ENCODE data around the gene MARVELD3.
"Not testable (repeated sequence)": the region's sequence is repeated elsewhere in the genome, so short reads cannot be mapped to it uniquely, and the experiment has no call there.

MARVELD3 gene, protein sequence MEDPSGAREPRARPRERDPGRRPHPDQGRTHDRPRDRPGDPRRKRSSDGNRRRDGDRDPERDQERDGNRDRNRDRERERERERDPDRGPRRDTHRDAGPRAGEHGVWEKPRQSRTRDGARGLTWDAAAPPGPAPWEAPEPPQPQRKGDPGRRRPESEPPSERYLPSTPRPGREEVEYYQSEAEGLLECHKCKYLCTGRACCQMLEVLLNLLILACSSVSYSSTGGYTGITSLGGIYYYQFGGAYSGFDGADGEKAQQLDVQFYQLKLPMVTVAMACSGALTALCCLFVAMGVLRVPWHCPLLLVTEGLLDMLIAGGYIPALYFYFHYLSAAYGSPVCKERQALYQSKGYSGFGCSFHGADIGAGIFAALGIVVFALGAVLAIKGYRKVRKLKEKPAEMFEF
- total RNA-seq: 0 reads per million in 3 experiments

DNA sequence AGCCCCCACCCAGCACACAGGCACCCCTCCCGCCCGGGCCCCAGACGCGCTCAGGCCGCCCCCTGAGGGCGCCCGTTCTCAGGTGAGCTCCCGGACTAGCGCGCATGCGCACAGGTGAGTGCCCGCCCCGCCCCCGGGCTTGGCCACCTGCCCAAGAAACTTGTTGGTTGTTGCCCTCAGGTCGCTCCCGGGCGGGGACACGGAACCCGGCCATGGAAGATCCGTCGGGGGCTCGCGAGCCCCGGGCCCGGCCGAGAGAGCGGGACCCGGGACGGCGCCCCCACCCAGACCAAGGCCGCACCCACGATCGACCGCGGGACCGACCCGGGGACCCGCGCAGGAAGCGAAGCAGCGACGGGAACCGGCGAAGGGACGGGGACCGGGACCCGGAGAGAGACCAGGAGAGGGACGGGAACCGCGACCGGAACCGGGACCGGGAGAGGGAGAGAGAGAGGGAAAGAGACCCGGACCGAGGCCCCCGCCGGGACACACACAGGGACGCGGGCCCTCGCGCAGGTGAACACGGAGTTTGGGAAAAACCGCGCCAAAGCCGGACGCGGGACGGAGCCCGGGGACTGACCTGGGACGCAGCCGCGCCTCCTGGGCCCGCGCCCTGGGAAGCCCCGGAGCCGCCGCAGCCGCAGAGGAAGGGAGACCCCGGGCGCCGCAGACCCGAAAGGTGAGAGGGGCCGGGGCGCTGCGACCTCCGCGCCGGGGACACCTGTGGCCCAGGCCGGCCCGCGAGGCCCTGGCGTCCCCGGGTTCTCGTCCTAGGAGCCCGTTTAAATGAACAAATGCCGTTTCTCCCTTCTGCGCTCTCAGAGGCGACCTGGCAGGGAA is at the start of gene MARVELD3:
Gene MARVELD3 (plus strand): TSS at position 167 of the 840 bp plus-strand sequence. CDS start 46 bp downstream, at position 213.
- DNase-seq: no peak

DNA sequence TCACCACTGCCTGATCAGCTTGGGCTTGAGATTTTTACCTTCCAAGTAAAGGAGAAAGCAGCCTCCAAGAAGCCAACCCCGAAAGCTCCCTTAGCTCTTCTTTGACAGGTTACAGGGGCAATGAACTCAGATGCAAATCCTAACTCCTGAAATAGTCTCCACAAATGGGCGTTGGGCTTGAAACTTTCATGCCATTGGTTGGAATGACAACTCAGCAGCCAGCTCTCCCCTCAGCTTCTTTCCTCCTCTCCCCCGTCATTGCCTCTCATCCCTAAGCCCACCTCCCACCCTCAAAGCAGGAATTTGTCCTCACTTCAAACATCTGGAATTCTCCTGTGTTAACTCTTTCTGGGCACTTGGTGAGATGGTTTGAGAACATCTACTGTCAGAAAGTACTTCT is 49.0 kb upstream of the MARVELD3 start, which contains the start of gene TAT:
Gene TAT (minus strand): TSS at position 122 of the 400 bp plus-strand sequence. CDS start 677 bp downstream, outside the sequence.
- no peak for DNase-seq

DNA sequence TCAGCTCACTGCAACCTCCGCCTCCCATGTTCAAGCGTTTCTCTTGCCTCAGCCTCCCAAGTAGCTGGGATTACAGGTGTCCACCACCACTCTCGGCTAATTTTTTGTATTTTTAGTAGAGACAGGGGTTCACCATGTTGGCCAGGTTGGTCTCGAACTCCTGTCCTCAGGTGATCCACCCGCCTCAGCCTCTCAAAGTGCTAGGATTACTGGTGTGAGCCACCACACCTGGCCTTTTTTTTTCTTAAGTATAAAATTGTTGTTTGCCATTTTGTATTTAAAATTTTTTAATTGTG is 43.5 kb upstream of the MARVELD3 start:
- not testable (repeated sequence) for DNase-seq

DNA sequence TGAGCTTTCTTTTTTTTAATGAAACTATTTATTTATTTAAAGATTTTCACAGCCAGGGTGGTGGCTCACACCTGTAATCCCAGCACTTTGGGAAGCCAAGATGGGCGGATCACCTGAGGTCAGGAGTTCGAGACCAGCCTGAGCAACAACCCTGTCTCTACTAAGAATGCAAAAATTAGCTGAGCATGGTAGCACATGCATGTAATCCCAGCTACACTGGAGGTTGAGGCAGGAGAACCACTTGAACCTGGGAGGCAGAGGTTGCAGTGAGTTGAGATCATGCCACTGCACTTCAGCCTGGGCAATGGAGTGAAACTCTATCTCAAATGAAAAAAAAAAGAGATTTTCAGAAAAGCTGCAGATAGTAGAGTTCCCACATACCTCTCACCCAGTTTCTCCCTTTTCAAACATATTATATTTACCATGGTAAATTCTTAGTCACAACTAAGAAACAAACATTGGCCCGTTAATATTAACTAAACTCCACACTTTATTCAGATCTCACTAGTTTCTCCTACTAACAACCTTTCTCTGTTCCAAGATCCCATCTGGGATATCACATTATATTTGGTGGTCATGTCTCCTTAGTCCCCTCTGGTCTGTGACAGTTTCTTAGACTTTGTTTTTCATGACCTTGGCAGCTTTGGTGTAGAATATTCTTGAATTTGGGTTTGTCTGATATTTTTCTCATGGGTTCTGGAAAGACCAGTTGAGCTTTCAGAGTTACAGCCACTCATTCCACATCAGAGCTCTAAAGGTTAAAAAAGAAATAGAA is 41.3 kb upstream of the MARVELD3 start:
- no peak for DNase-seq

DNA sequence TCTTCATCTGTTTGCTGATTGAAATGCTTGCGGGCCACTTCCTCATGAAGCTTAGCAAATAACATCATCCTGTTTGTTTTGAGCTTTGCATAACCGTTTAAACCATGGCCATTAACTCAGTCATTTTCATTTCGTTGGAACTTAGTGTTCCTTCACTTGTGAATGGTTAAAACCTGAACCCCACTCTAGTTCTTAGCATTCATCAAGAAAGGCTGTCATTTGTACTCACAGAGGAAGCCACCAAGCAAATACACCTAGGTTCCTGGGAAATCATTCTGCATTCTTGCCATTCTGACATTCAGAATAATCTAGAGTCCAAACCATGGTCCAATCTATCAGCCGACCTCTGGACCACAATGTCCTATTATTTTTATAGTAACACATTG is 40.7 kb upstream of the MARVELD3 start:
- DNase-seq: no peak

DNA sequence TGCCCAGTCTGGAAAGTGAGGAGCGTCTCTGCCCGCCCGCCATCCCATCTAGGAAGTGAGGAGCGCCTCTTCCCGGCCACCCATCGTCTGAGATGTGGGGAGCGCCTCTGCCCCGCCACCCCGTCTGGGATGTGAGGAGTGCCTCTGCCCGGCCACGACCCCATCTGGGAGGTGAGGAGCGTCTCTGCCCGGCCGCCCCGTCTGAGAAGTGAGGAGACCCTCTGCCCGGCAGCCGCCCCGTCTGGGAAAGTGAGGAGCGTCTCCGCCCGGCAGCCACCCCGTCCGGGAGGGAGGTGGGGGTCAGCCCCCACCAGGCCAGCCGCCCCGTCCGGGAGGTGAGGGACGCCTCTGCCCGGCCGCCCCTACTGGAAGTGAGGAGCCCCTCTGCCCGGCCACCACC is 36.6 kb upstream of the MARVELD3 start:
- not testable (repeated sequence) for DNase-seq

DNA sequence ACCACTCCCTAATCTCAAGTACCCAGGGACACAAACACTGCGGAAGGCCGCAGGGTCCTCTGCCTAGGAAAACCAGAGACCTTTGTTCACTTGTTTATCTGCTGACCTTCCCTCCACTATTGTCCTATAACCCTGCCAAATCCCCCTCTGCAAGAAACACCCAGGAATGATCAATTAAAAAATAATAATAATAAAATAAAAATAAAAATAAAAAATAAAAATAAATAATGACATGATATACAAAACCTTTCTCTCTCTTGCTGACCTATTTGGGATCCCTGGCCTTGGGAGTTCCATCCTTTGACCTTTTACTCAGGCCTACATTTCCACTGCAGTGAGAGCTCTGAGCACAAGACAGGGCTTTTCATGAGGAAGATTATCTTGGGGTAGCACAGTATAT is 35.9 kb upstream of the MARVELD3 start:
- not testable (repeated sequence) for DNase-seq

DNA sequence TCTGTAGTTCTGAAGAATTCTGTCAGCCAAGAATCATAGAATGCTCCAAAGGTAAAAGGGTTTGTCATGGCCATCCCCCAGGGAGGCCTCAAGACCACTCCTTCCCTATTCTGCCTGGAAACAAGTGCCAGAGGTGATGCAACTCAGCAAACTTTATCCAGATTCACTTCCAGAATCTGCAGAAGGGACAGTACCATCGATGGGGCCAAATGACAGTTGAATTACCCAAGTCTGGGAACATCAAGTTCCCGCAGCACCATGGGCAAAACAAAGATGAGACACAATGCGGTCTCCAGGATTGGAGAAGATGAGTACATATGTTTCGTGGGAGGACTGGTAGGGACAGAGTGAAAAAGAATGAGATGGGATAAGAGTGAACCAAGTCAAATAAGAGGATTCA is 35.4 kb upstream of the MARVELD3 start:
- no peak for DNase-seq

DNA sequence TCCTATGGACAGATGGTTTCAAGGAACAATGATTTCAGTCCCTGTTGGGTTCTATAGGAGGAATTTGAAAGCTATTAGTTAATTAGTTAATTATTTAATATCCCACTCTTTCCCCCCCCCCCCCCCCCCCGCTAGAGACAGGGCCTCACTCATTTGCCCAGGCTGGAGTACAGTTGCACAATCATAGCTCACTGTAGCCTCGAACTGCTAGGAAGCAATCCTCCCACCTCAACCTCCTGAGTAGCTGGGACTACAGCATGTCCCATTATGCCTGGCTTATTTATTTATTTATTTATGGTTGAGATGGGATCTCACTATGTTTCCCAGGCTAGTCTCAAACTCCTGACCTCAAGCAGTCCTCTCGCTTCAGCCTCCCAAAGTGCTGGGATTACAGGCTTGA is 34.1 kb upstream of the MARVELD3 start:
- no peak for DNase-seq

DNA sequence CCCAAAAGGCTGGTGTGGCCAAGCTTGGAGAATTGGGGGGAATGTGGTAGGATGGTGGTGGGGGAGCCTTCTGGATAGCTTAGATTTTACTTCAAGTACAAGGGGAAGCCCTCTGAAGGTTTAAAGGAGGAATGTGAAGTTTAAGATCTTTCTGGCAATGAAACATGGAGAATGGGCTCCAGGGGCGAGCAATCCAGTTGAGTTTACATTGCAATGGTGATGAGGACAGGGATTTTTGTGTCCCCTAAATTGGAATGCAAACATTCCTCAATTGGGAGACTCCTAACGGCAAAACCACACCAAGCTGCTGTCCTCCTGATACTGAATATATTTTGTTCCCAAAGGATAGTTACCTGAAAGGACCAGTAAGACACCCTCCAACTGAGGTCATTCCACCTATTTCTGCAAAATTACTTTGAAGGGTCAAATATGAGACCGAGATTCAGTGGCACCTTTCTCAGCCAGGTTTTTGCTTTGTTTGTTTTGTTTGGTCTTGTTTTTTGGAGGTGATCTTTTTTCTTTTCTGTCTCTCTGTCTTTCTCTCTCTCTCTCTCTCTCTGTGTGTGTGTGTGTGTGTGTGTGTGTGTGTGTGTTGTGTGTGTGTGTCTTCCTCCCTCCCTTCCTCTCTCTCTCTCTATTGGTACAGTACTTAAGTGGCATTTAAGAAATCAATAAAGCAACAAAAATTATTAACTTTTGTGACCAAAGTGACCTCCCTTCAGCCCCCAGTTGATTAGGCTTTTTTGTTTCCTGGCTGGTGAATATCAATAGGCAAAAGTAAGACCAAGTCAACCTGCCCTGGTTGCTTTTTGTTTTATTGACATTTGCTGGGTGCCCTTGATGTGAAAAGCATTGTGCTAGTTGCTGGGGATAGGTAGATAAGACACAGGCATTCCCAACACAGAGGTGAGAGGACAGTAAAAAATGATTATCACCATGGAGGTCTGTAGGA is 32.7 kb upstream of the MARVELD3 start:
- no peak for DNase-seq

DNA sequence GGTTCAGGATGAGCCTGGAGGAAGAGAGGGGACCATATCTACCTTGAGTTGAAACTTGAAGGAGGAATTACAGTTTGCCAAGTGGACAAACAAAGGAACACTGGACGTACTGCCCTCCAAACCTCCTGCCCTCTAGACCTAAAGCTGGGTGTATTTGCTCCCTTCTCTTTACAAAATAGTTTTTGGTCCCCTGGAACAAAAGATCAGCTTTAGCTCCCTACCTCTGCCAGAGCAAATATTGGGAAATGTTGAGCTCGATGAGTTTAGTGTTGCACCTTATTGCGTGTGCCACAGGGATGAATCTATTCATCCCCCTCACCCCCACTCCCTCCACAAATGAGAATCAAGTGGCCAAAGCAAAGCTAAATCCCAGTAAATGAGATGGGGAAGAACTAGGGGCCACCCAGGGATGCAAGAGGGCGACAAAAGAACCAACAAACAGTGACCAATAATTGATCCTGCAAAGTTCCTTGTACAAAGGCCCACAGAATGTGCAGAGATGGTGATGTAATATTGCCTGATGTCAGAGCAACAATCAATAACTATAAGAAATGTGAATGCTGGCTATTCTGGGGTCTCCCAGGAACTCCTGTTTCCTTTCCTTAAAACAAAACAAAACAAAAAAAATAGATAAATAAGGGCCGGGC is 31.9 kb upstream of the MARVELD3 start:
- DNase-seq: no peak

DNA sequence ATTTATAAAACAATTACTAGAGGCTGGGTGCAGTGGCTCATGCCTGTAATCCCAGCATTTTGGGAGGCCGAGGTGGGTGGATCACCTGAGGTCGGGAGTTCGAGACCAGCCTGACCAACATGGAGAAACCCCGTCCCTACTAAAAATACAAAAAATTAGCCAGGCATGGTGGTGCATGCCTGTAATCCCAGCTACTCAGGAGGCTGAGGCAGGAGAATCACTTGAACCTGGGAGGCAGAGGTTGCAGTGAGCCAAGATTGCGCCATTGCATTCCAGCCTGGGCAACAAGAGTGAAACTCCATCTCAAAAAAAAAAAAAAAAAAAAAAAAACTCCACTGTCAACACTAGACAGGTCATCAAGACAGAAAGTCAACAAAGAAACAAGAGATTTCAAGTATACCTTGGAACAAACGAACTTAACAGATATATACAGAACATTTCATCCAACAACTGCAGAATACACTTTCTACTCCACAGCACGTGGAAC is 30.6 kb upstream of the MARVELD3 start:
- DNase-seq: not testable (repeated sequence)

DNA sequence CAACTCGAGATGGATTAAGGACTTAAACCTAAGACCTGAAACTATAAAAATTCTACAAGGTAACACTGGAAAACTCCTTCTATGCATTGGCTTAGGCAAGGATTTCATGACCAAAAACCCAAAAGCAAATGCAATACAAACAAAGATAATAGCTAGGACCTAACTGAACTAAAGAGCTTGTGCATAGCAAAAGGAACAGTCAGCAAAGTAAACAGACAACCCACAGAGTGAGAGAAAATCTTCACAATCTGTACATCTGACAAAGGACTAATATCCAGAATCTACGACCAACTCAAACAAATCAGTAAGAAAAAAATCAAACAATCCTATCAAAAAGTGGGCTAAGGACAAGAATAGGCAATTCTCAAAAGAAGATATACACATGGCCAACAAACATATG is 27.6 kb upstream of the MARVELD3 start:
- not testable (repeated sequence) for DNase-seq

DNA sequence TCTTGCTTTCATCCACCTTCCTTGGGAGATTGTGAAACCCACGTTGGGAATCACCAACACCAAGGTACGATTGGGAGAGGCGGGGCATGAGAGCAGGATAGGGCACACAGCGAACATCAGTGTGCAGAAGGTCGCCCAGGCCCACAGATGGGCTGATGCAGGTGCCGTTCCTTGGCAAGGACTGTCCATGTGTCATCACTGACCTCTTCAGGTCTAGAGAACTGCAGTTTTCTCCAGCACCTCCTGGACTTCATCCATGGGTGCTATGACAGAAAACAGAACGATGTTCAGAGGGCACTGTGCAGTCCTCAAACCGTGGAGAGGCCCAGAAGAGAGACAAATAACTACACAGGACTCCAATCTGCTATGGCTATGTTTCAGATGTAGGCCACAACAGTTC is 25.2 kb upstream of the MARVELD3 start:
- no peak for DNase-seq

DNA sequence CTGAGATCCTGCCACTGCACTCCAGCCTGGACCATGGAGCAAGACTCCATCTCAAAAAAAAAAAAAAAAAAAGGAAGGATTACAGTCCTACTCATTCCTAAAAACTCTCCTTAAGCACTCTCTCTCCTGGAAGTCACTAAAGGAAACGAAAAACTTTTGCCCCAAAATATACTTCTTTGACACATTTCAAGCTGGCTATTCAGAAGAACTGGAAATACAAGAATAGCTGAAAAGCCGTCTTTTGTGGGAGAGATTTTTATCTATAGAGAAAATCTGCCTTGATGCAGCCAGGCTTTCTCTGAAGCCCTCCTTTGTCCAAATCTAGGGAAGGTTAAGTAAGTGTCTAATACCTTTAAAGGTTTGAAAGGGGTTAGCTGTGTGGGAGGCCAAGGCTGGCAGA is 16.9 kb upstream of the MARVELD3 start:
- no peak for DNase-seq

DNA sequence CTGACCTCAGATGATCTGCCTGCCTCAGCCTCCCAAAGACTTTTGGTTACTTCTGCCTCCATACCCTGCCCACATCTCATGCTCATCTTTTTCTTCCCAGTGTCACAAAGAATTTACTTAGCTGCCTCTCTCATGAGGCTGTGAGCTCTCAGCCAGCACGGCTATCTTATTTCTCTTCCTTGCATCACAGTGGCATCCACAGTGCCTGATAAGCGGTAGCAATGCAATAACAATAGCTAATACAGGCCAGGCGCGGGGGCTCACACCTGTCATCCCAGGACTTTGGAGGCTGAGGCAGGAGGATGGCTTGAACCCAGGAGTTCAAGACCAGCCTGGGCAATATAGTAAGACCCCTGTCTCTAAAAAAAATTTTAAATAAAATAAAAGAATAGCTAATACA is 15.5 kb upstream of the MARVELD3 start:
- no peak for DNase-seq

DNA sequence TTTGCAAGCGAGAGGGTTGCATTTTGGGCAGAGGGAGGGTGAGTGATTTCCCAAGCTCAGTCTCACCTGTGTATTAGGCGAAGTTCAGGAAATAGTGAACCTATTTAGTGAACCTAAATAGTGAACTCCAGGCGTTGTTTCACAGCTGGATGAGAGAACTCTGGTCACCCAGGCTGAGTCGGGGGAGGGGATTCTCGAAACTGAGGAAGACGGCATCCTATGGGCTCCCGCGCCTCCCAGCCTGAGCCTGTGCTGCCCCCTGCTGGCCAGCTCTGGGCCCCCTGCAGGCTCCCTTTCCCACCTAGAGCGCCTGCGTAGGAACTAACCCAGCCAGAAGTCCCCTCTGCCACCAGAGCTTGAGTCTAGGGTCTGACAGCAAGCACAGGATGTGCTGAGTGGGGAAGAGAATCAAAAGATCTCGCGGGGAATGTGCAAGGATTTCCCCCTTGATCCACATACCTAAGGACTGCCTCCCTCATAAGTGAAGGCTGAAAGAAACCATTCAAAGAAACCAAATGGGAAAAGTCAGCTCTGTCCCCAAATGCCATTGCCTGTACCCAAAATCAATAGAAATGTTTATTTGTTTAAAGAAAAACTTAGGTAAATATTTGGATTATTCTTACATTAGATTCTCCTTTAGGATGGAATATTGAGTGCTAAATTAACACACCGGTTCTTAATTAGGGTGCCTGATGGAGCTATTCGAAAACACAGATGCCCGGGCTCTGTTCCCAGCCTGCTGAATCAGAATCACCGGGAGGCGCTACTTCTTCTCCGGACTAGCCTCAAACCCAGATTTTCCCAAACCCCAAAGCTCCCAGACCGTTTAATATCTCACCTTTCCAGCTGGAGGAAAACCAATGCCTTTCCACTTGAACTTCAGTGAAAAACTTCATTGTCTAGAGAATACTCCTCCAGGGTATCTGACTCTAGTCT is 14.8 kb upstream of the MARVELD3 start:
- peak; percentile 52 for DNase-seq

DNA sequence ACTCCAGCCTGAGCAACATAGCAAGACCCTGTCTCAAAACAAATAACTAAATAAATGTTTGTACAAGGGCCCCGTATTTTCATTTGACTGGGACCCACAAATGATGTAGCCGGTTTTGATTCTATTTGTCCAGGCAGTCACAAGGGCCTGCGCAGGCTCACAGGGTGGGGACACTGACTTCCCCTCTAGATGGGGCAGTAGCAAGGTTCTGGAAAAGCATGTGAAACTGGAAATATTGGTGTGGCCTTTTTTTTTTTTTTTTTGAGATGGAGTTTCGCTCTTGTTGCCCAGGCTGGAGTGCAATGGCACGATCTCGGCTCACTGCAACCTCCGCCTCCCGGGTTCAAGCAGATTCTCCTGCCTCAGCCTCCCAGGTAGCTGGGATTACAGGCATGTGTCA is 11.0 kb upstream of the MARVELD3 start:
- DNase-seq: not testable (repeated sequence)

DNA sequence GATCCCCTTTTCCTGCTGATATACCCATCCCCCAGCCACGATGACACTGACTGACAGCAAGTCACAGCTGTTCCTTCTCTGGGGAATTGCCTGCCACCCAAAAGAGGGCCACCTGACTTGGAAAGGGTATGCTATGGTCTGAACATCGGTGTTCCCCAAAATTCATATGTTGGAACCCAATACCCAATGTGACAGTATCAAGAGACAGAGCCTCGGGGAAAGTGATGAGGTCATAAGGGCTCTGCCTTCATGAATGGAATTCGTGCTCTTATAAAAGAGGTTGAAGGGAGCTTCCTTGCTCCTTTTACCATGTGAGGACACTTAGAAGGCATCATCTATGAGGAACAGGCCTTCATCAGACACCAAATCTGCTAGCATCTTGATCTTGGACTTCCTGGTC is 7.6 kb upstream of the MARVELD3 start:
- no peak for DNase-seq

DNA sequence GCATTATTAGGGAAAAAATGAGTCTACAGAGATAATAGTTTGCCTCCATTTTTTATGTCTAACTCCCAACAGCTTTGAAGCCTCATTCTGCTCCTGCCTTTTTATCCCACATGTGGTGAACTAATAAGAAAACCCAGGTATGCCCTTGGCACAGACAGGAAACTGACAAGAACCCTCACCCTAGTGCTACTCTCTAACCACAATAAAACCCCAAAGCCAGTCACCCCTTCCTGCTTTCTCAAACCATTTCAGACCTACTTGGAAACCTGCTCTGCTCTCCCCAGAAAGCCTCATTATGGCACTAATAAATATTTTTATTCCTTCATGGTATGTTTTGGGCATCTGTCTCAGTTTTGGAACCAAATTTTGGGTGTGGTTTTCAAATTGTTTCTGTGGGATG is 3.9 kb upstream of the MARVELD3 start:
- DNase-seq: no peak

All from central memory CD4-positive, alpha-beta T cell (primary cell).